NCI-H82 (cell line): Measurements from ENCODE around the gene ZRSR2.
"Not testable (repeated sequence)": the region's sequence is repeated elsewhere in the genome, so short reads cannot be mapped to it uniquely, and the experiment has no call there.

ENCODE experiments used
- DNase-seq: peaks from one replicate; lab custom pipeline; 2025; lab: John Stamatoyannopoulos, UW

Gene ZRSR2

GRCh38 chrX:15789979-15790768 lies at the start of gene ZRSR2:
Gene ZRSR2, plus strand, starts transcription at chrX:15790484. Its CDS starts 12 bp downstream, at chrX:15790496.
- DNase-seq: peak; percentile 87

GRCh38 chrX:15744181-15744867 lies 46.0 kb upstream of the ZRSR2 start:
- no peak for DNase-seq

- DNase-seq: no peak
These were observed 45.1 kb upstream of the ZRSR2 start for GRCh38 chrX:15745179-15745578.

- DNase-seq: not testable (repeated sequence)
These were observed 43.6 kb upstream of the ZRSR2 start for GRCh38 chrX:15746651-15747050.

GRCh38 chrX:15747626-15748173 lies 42.6 kb upstream of the ZRSR2 start:
- DNase-seq: peak; percentile 29

- DNase-seq: no peak
These were observed 41.4 kb upstream of the ZRSR2 start for GRCh38 chrX:15748841-15749240.

GRCh38 chrX:15749642-15750610 lies 40.4 kb upstream of the ZRSR2 start:
- DNase-seq: no peak

- no peak for DNase-seq
These were observed 39.6 kb upstream of the ZRSR2 start for GRCh38 chrX:15750611-15751154.

GRCh38 chrX:15751155-15751819 lies 39.0 kb upstream of the ZRSR2 start:
- DNase-seq: no peak

GRCh38 chrX:15755091-15755490 lies 35.2 kb upstream of the ZRSR2 start:
- DNase-seq: no peak

- peak; percentile 32 for DNase-seq
These were observed 32.1 kb upstream of the ZRSR2 start for GRCh38 chrX:15758140-15758539.

- DNase-seq: not testable (repeated sequence)
These were observed 30.4 kb upstream of the ZRSR2 start for GRCh38 chrX:15759886-15760285.

- peak; percentile 55 for DNase-seq
These were observed 28.6 kb upstream of the ZRSR2 start for GRCh38 chrX:15761564-15762191.

- DNase-seq: no peak
These were observed 20.9 kb upstream of the ZRSR2 start for GRCh38 chrX:15769300-15769954.

- DNase-seq: no peak
These were observed 8.2 kb upstream of the ZRSR2 start for GRCh38 chrX:15781961-15782699.

- DNase-seq: no peak
These were observed 5.0 kb upstream of the ZRSR2 start for GRCh38 chrX:15785176-15785750.

- no peak for DNase-seq
These were observed 3.4 kb upstream of the ZRSR2 start for GRCh38 chrX:15786915-15787314.

- peak; percentile 1 for DNase-seq
These were observed 546 bp downstream of the ZRSR2 start for GRCh38 chrX:15790769-15791290.

GRCh38 chrX:15797707-15798106 lies 7.4 kb downstream of the ZRSR2 start:
- DNase-seq: no peak
